Measurements from ENCODE around the gene DYNC1H1. TPM values are rescaled to one million over a fixed set of nuclear protein-coding genes. Genes with fewer than 3 reads are reported as not detected.

Gene DYNC1H1
- total RNA-seq, 1 experiment from 2014 or later: 606 TPM

GRCh38 chr14:101945171-101945570 lies 19.2 kb upstream of the DYNC1H1 start:
- Histone ChIP-seq H3K4me3 (ENCODE audit: low read length) (no peak overlapping the region), H3K9ac (ENCODE audit: low read length) (no peak overlapping the region), H3K79me2 (ENCODE audit: low read length) (peaks cover 12% of the 10 kb centered on the region), H3K27ac (ENCODE audit: low read length) (no peak overlapping the region), H3K4me1 (ENCODE audit: insufficient read depth, low read length) (peaks cover 9% of the 10 kb centered on the region), H3K9me3 (ENCODE audit: low read length) (no peaks in the 10 kb centered on the region), H3K9me2 (replicated peaks; ENCODE audit: low read length) (no peaks in the 10 kb centered on the region), H2AFZ (ENCODE audit: low read length) (no peak overlapping the region), H3F3A (ENCODE audit: low read length, unreplicated experiment) (no peaks in the 10 kb centered on the region), H3K36me3 (ENCODE audit: low read depth, low read length) (no peaks in the 10 kb centered on the region), H3K4me2 (ENCODE audit: low read length) (no peak overlapping the region), H4K20me1 (ENCODE audit: low read length) (no peaks in the 10 kb centered on the region), H3K27me3 (ENCODE audit: low read length) (no peaks in the 10 kb centered on the region)
- BruUV-seq (replicated peaks): no TSS peak
- ChIA-PET POLR2A (ENCODE audit: unreplicated experiment) (interaction anchor here (0.6 kb wide), 1 partner anchor 143 kb away, joined by 4 read pairs; no protein-coding TSS in a partner anchor), CTCF (no interaction called here)
- TF ChIP-seq EZH2phosphoT487 (IDR thresholded peaks at IDR 0.05; ENCODE audit: borderline replicate concordance, low read length): no peak
- no peak for TF ChIP-seq EZH2 (IDR thresholded peaks at IDR 0.05; ENCODE audit: low read length, unreplicated experiment)
- no peak for TF ChIP-seq CTCF (conservative IDR thresholded peaks at IDR 0.05; ENCODE audit: low read depth, low read length)
- intact Hi-C loops (cut with micrococcal nuclease): no loop called here
- ATAC-seq (no peak), DNase-seq (no peak)

GRCh38 chr14:101947577-101947903 lies 16.8 kb upstream of the DYNC1H1 start:
- Histone ChIP-seq H3F3A (ENCODE audit: low read length, unreplicated experiment) (no peaks in the 10 kb centered on the region), H3K4me2 (ENCODE audit: low read length) (peak overlapping the region; percentile 97), H3K36me3 (ENCODE audit: low read depth, low read length) (no peaks in the 10 kb centered on the region), H3K27ac (ENCODE audit: low read length) (peak overlapping the region; percentile 84), H3K9me2 (replicated peaks; ENCODE audit: low read length) (no peaks in the 10 kb centered on the region), H2AFZ (ENCODE audit: low read length) (peak overlapping the region; percentile 40), H3K27me3 (ENCODE audit: low read length) (no peaks in the 10 kb centered on the region), H3K4me1 (ENCODE audit: insufficient read depth, low read length) (peaks cover 9% of the 10 kb centered on the region), H3K9ac (ENCODE audit: low read length) (peak overlapping the region; percentile 97), H3K79me2 (ENCODE audit: low read length) (peaks cover 12% of the 10 kb centered on the region), H3K9me3 (ENCODE audit: low read length) (no peaks in the 10 kb centered on the region), H3K4me3 (ENCODE audit: low read length) (peak overlapping the region; percentile 93), H4K20me1 (ENCODE audit: low read length) (no peaks in the 10 kb centered on the region)
- DNase-seq (no peak), ATAC-seq (no peak)
- TF ChIP-seq CTCF (conservative IDR thresholded peaks at IDR 0.05; ENCODE audit: low read depth, low read length) (no peak), EZH2phosphoT487 (IDR thresholded peaks at IDR 0.05; ENCODE audit: borderline replicate concordance, low read length) (no peak), EZH2 (IDR thresholded peaks at IDR 0.05; ENCODE audit: low read length, unreplicated experiment) (no peak)
- intact Hi-C loops (cut with micrococcal nuclease): no loop called here
- POLR2A ChIA-PET (ENCODE audit: unreplicated experiment): no interaction called here
- CTCF ChIA-PET: no interaction called here
- BruUV-seq (replicated peaks): TSS peak; percentile 96

- Histone ChIP-seq H3K9me3 (ENCODE audit: low read length) (no peaks in the 10 kb centered on the region), H3K79me2 (ENCODE audit: low read length) (peaks cover 12% of the 10 kb centered on the region), H3K27ac (ENCODE audit: low read length) (peak overlapping the region; percentile 84), H3K4me3 (ENCODE audit: low read length) (peak overlapping the region; percentile 93), H3K9ac (ENCODE audit: low read length) (peak overlapping the region; percentile 97), H3K4me2 (ENCODE audit: low read length) (peak overlapping the region; percentile 97), H4K20me1 (ENCODE audit: low read length) (no peaks in the 10 kb centered on the region), H3F3A (ENCODE audit: low read length, unreplicated experiment) (no peaks in the 10 kb centered on the region), H3K27me3 (ENCODE audit: low read length) (no peaks in the 10 kb centered on the region), H2AFZ (ENCODE audit: low read length) (peak overlapping the region; percentile 65), H3K9me2 (replicated peaks; ENCODE audit: low read length) (no peaks in the 10 kb centered on the region), H3K36me3 (ENCODE audit: low read depth, low read length) (no peaks in the 10 kb centered on the region), H3K4me1 (ENCODE audit: insufficient read depth, low read length) (peaks cover 9% of the 10 kb centered on the region)
- POLR2A ChIA-PET (ENCODE audit: unreplicated experiment): interaction anchor here (0.9 to 1.0 kb wide), 2 partner anchors 25 to 187 kb away, joined by 4 read pairs; no protein-coding TSS in a partner anchor
- intact Hi-C loops (cut with micrococcal nuclease): no loop called here
- CTCF ChIA-PET: interaction anchor here (0.5 kb wide), 1 partner anchor 155 kb away, joined by 9 read pairs; no protein-coding TSS in a partner anchor
- no TSS peak for BruUV-seq (replicated peaks)
- peak; percentile 100 for DNase-seq
- ATAC-seq: peak; percentile 96
- TF ChIP-seq EZH2 (IDR thresholded peaks at IDR 0.05; ENCODE audit: low read length, unreplicated experiment): no peak
- no peak for TF ChIP-seq EZH2phosphoT487 (IDR thresholded peaks at IDR 0.05; ENCODE audit: borderline replicate concordance, low read length)
- no peak for TF ChIP-seq CTCF (conservative IDR thresholded peaks at IDR 0.05; ENCODE audit: low read depth, low read length)
Measured at GRCh38 chr14:101947904-101948665, 16.3 kb upstream of the DYNC1H1 start.
